ENCODE measurements around the gene CCDC170. TPM values are rescaled to one million over a fixed set of nuclear protein-coding genes. Genes with fewer than 3 reads are reported as not detected.

Gene CCDC170
- total RNA-seq, 4 donors from 2014 or later, result 1.5 to 6.2 (median 5.2) TPM; not detected in 1

- no peak for DNase-seq
- Histone ChIP-seq H3K4me3 (no peak overlapping the region), H3K27me3 (no peaks in the 10 kb centered on the region), H3K36me3 (no peaks in the 10 kb centered on the region), H3K27ac (no peak overlapping the region), H3K4me1 (no peaks in the 10 kb centered on the region), H3K9me3 (no peaks in the 10 kb centered on the region)
- intact Hi-C loops (cut with DNase I; ENCODE audit: low total_unique reads), result no loop called here
- in situ Hi-C loops (cut with MboI; ENCODE audit: low pct_ligation_motif_present in 1 of 4, low pct_unique_long_range_greater_than_20kb in 1 of 4, low sequenced_read_pairs in 3 of 4), result no loop called here
- TF ChIP-seq EP300 (IDR thresholded peaks at IDR 0.05; ENCODE audit: low read depth) (no peak), POLR2A (IDR thresholded peaks at IDR 0.05) (no peak), CTCF (IDR thresholded peaks at IDR 0.05) (no peak), POLR2AphosphoS5 (IDR thresholded peaks at IDR 0.05) (no peak)
- WGBS, 2 donors (ENCODE audit: low coverage in 1 of 2), result 89 to 90% methylated on average over 3 to 7 of the region's 7 CpGs
These were observed 131.2 kb downstream of the CCDC170 start for GRCh38 chr6:151624900-151625536.

GRCh38 chr6:151627689-151628444 lies 134.1 kb downstream of the CCDC170 start:
- DNase-seq, result no peak
- Histone ChIP-seq H3K36me3 (no peaks in the 10 kb centered on the region), H3K4me3 (no peak overlapping the region), H3K27me3 (no peaks in the 10 kb centered on the region), H3K27ac (no peak overlapping the region), H3K4me1 (no peaks in the 10 kb centered on the region), H3K9me3 (no peaks in the 10 kb centered on the region)
- 56 to 74% methylated on average over 3 of the region's 3 CpGs for WGBS, 2 donors (ENCODE audit: low coverage in 1 of 2)
- in situ Hi-C loops (cut with MboI; ENCODE audit: low pct_ligation_motif_present in 1 of 4, low pct_unique_long_range_greater_than_20kb in 1 of 4, low sequenced_read_pairs in 3 of 4), result no loop called here
- no peak for TF ChIP-seq CTCF (IDR thresholded peaks at IDR 0.05)
- no peak for TF ChIP-seq POLR2AphosphoS5 (IDR thresholded peaks at IDR 0.05)
- no peak for TF ChIP-seq EP300 (IDR thresholded peaks at IDR 0.05; ENCODE audit: low read depth)
- no peak for TF ChIP-seq POLR2A (IDR thresholded peaks at IDR 0.05)
- intact Hi-C loops (cut with DNase I; ENCODE audit: low total_unique reads), result no loop called here

- Histone ChIP-seq H3K4me3 (no peak overlapping the region), H3K27me3 (no peaks in the 10 kb centered on the region), H3K36me3 (no peaks in the 10 kb centered on the region), H3K4me1 (no peaks in the 10 kb centered on the region), H3K9me3 (no peaks in the 10 kb centered on the region), H3K27ac (no peak overlapping the region)
- in situ Hi-C loops (cut with MboI; ENCODE audit: low pct_ligation_motif_present in 1 of 4, low pct_unique_long_range_greater_than_20kb in 1 of 4, low sequenced_read_pairs in 3 of 4) (no loop called here), intact Hi-C loops (cut with DNase I; ENCODE audit: low total_unique reads) (no loop called here)
- DNase-seq, result no peak
- TF ChIP-seq EP300 (IDR thresholded peaks at IDR 0.05; ENCODE audit: low read depth) (no peak), POLR2AphosphoS5 (IDR thresholded peaks at IDR 0.05) (no peak), POLR2A (IDR thresholded peaks at IDR 0.05) (no peak), CTCF (IDR thresholded peaks at IDR 0.05) (no peak)
- WGBS, 2 donors (ENCODE audit: low coverage in 1 of 2), result 60 to 63% methylated on average over 1 to 4 of the region's 4 CpGs
These were observed 136.0 kb downstream of the CCDC170 start for GRCh38 chr6:151629791-151630190.

- TF ChIP-seq EP300 (IDR thresholded peaks at IDR 0.05; ENCODE audit: low read depth) (no peak), CTCF (IDR thresholded peaks at IDR 0.05) (no peak), POLR2A (IDR thresholded peaks at IDR 0.05) (no peak), POLR2AphosphoS5 (IDR thresholded peaks at IDR 0.05) (no peak)
- H3K27me3 ChIP-seq, result no peaks in the 10 kb centered on the region
- intact Hi-C loops (cut with DNase I; ENCODE audit: low total_unique reads), result no loop called here
These were observed 136.6 kb downstream of the CCDC170 start for GRCh38 chr6:151630387-151630786.

More at GRCh38 chr6:151630387-151630786, 136.6 kb downstream of the CCDC170 start:
- Histone ChIP-seq H3K4me3 (no peak overlapping the region), H3K27ac (no peak overlapping the region), H3K36me3 (no peaks in the 10 kb centered on the region), H3K9me3 (no peaks in the 10 kb centered on the region), H3K4me1 (no peaks in the 10 kb centered on the region)
- in situ Hi-C loops (cut with MboI; ENCODE audit: low pct_ligation_motif_present in 1 of 4, low pct_unique_long_range_greater_than_20kb in 1 of 4, low sequenced_read_pairs in 3 of 4), result no loop called here
- no peak for DNase-seq
